HEK293 (cell line): ENCODE measurements around the gene APBB2.
A peak's percentile ranks its signal among the peaks of the same experiment; 100 is the strongest.

Experiments
- CTCF ChIA-PET: fragments of 350-600 bp; formaldehyde crosslinking; extraction: SDS; loops from one replicate; lab custom pipeline; 2021; ENCODE audit warnings: antibody characterized with exemption; lab: Yijun Ruan, JAX
- POLR2A ChIA-PET: fragments of 300-600 bp; formaldehyde crosslinking; extraction: SDS; loops from one replicate; lab custom pipeline; 2020; ENCODE audit warnings: antibody characterized with exemption, inconsistent platforms; lab: Yijun Ruan, JAX
- H3K27ac ChIP-seq: fragments of 200-500 bp; sonication (Bioruptor generic); 2 replicates; pipeline ENCODE4 v1.5.1; 2014; ENCODE audit warnings: low read depth, low read length, control low read depth, inconsistent platforms; ENCODE audit errors: extremely low read depth
- H3K36me3 ChIP-seq, 2 experiments: fragments of 200-500 bp in 1 of 2; sonication (Bioruptor generic) in 1 of 2; 1 replicate in 1 of 2; 2 replicates in 1 of 2; pipeline ENCODE4 v1.5.1; 2014 to 2017; ENCODE audit warnings: inconsistent platforms in 2 of 2, low read length in 2 of 2; ENCODE audit not compliant: control insufficient read depth in 2 of 2, insufficient read depth in 1 of 2
- H3K4me1 ChIP-seq: fragments of 200-500 bp; sonication (Bioruptor generic); 2 replicates; pipeline ENCODE4 v1.5.1; 2014; ENCODE audit warnings: mild to moderate bottlenecking, low read length, inconsistent platforms; ENCODE audit not compliant: control insufficient read depth, insufficient read depth
- H3K4me3 ChIP-seq: 2 replicates; pipeline ENCODE4 v1.5.1; 2011; ENCODE audit warnings: low read depth, mild to moderate bottlenecking, control low read depth, low read length, moderate library complexity
- H3K9me3 ChIP-seq: fragments of 200-500 bp; sonication (Bioruptor generic); 2 replicates; pipeline ENCODE4 v1.5.1; 2014; ENCODE audit warnings: low read depth, low read length, inconsistent platforms; ENCODE audit not compliant: control insufficient read depth, insufficient read depth
- FEZF1 ChIP-seq: fragments of 450-650 bp; formaldehyde crosslinking; IDR thresholded peaks from 2 replicates; pipeline ENCODE4 v1.5.1; 2016; ENCODE audit warnings: missing biosample characterization, missing genetic modification characterization
- PRDM6 ChIP-seq: fragments of 450-650 bp; formaldehyde crosslinking; IDR thresholded peaks from 2 replicates; pipeline ENCODE4 v1.5.1; 2017; ENCODE audit warnings: missing biosample characterization, missing genetic modification characterization
- TSHZ1 ChIP-seq: fragments of 450-650 bp; formaldehyde crosslinking; IDR thresholded peaks from 2 replicates; pipeline ENCODE4 v1.5.1; 2016; ENCODE audit warnings: missing biosample characterization, missing genetic modification characterization, borderline replicate concordance
- ZBTB26 ChIP-seq: fragments of 450-650 bp; formaldehyde crosslinking; optimal IDR thresholded peaks from 2 replicates; pipeline ENCODE3; 2016; ENCODE audit warnings: missing biosample characterization, mild to moderate bottlenecking, missing genetic modification characterization
- ZNF362 ChIP-seq: fragments of 450-650 bp; formaldehyde crosslinking; IDR thresholded peaks from 2 replicates; pipeline ENCODE4 v1.5.1; 2016; ENCODE audit warnings: missing biosample characterization, missing genetic modification characterization
- ZNF48 ChIP-seq: fragments of 450-650 bp; formaldehyde crosslinking; IDR thresholded peaks from 2 replicates; pipeline ENCODE4 v1.5.1; 2016; ENCODE audit warnings: missing biosample characterization, missing genetic modification characterization
- TF ChIP-seq, protein P1 (sequence below): fragments of 450-650 bp; formaldehyde crosslinking; IDR thresholded peaks from 2 replicates; pipeline ENCODE4 v1.5.1; 2016; ENCODE audit warnings: missing biosample characterization, missing genetic modification characterization, low read depth
- TF ChIP-seq, protein P2 (sequence below): fragments of 450-650 bp; formaldehyde crosslinking; IDR thresholded peaks from 2 replicates; pipeline ENCODE4 v1.5.1; 2016; ENCODE audit warnings: missing biosample characterization, missing genetic modification characterization
- TF ChIP-seq, protein P3 (sequence below): fragments of 450-650 bp; formaldehyde crosslinking; IDR thresholded peaks from 2 replicates; pipeline ENCODE4 v1.5.1; 2017; ENCODE audit warnings: missing biosample characterization, mild to moderate bottlenecking, missing genetic modification characterization, moderate library complexity

Gene APBB2

GRCh38 chr4:41144812-41145211 is 69.5 kb downstream of the APBB2 start (continued):
- TF ChIP-seq, protein P1, sequence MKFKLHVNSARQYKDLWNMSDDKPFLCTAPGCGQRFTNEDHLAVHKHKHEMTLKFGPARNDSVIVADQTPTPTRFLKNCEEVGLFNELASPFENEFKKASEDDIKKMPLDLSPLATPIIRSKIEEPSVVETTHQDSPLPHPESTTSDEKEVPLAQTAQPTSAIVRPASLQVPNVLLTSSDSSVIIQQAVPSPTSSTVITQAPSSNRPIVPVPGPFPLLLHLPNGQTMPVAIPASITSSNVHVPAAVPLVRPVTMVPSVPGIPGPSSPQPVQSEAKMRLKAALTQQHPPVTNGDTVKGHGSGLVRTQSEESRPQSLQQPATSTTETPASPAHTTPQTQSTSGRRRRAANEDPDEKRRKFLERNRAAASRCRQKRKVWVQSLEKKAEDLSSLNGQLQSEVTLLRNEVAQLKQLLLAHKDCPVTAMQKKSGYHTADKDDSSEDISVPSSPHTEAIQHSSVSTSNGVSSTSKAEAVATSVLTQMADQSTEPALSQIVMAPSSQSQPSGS (tag by site-specific recombination) = no peak
- TF ChIP-seq, all 188 proteins: peak for 2

DNA sequence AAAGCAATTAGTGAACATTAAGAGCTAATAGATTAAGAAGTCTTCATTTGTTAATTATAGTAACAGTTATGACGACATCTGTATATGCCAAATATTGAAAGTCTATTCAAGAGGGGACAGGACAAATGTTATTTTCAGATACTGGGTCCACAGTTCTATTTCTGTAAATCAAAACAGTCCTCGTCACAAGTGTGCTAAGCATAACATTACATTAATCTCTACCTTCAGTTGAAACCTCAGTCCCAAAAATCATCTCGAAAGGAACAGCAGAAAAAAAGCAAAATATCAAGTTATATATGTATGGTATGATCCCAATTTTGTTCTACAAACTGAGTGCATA is 70.3 kb downstream of the APBB2 start:
- TF ChIP-seq ZNF48 (tag by site-specific recombination) = no peak
- TF ChIP-seq, protein P2, sequence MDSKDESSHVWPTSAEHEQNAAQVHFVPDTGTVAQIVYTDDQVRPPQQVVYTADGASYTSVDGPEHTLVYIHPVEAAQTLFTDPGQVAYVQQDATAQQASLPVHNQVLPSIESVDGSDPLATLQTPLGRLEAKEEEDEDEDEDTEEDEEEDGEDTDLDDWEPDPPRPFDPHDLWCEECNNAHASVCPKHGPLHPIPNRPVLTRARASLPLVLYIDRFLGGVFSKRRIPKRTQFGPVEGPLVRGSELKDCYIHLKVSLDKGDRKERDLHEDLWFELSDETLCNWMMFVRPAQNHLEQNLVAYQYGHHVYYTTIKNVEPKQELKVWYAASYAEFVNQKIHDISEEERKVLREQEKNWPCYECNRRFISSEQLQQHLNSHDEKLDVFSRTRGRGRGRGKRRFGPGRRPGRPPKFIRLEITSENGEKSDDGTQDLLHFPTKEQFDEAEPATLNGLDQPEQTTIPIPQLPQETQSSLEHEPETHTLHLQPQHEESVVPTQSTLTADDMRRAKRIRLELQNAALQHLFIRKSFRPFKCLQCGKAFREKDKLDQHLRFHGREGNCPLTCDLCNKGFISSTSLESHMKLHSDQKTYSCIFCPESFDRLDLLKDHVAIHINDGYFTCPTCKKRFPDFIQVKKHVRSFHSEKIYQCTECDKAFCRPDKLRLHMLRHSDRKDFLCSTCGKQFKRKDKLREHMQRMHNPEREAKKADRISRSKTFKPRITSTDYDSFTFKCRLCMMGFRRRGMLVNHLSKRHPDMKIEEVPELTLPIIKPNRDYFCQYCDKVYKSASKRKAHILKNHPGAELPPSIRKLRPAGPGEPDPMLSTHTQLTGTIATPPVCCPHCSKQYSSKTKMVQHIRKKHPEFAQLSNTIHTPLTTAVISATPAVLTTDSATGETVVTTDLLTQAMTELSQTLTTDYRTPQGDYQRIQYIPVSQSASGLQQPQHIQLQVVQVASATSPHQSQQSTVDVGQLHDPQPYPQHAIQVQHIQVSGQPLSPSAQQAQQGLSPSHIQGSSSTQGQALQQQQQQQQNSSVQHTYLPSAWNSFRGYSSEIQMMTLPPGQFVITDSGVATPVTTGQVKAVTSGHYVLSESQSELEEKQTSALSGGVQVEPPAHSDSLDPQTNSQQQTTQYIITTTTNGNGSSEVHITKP (tag by site-specific recombination) = 0 out of 2 replicates have a peak, but pooled peaks have one; percentile 22
- Histone ChIP-seq H3K36me3 (no peaks in the 10 kb centered on the region), H3K4me3 (no peak overlapping the region), H3K4me1 (peaks cover 10% of the 10 kb centered on the region), H3K9me3 (no peaks in the 10 kb centered on the region), H3K27ac (no peak overlapping the region)
- ChIA-PET CTCF (interaction anchor here (0.6 to 1.5 kb wide), 3 partner anchors 10 to 68 kb away, joined by 3 read pairs; no protein-coding TSS in a partner anchor), POLR2A (interaction anchor here (1.1 to 1.8 kb wide), 4 partner anchors 11 to 113 kb away, joined by 3 to 6 read pairs (median 4); partner anchors contain the start of genes APBB2 and UCHL1)

DNA sequence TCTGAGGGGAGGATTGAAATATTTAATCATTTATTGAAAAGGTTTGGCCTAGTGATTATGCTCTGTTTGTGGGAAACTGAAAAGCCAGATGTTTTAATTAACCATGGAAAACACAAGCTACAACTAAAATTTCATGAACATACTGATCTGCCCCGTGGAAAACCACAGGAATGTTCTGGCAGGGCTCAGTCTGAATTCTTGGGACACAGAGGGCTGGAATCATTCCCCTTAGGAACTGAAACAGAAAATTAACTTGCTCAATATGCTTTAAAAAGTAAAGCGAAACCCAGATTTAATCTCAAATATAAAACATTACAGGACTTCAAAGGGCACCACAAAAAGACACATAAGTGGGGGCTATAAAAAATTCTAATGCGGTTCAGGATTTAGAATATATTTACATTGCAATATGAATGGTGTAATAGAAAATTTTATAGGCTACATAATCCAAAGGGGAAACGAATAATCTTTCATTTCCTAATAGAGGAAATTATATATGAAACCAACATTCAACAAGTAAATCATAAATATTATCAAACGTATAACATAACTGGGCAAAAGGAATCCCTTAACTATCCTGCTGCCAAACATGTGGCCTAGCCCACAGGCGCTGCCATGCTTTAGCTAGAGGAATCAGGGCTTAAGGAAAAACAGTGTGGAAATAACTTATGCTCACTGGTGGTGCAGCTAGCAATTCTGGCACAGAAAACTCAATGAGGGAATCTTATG is 70.9 kb downstream of the APBB2 start:
- POLR2A ChIA-PET = interaction anchor here (1.1 to 1.8 kb wide), 4 partner anchors 11 to 113 kb away, joined by 3 to 6 read pairs (median 4); partner anchors contain the start of genes APBB2 and UCHL1

More for the DNA sequence above, 70.9 kb downstream of the APBB2 start:
- no peak overlapping the region for H3K4me3 ChIP-seq
- CTCF ChIA-PET = interaction anchor here (0.6 to 1.5 kb wide), 3 partner anchors 10 to 68 kb away, joined by 3 read pairs; no protein-coding TSS in a partner anchor
- no peak overlapping the region for H3K27ac ChIP-seq
- H3K4me1 ChIP-seq = peaks cover 10% of the 10 kb centered on the region
- TF ChIP-seq, protein P3, sequence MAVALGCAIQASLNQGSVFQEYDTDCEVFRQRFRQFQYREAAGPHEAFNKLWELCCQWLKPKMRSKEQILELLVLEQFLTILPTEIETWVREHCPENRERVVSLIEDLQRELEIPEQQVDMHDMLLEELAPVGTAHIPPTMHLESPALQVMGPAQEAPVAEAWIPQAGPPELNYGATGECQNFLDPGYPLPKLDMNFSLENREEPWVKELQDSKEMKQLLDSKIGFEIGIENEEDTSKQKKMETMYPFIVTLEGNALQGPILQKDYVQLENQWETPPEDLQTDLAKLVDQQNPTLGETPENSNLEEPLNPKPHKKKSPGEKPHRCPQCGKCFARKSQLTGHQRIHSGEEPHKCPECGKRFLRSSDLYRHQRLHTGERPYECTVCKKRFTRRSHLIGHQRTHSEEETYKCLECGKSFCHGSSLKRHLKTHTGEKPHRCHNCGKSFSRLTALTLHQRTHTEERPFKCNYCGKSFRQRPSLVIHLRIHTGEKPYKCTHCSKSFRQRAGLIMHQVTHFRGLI (tag by site-specific recombination) = peak; percentile 69; the same call in 1 of the 2 replicates
- no peak for TF ChIP-seq ZNF362 (tag by site-specific recombination)
- no peak for TF ChIP-seq TSHZ1 (tag by site-specific recombination)
- TF ChIP-seq PRDM6 (tag by site-specific recombination) = peak; percentile 37; the same call in 1 of the 2 replicates
- TF ChIP-seq FEZF1 (tag by site-specific recombination) = peak; percentile 58; the same call in 1 of the 2 replicates
- no peak for TF ChIP-seq ZBTB26 (tag by site-specific recombination)
- H3K36me3 ChIP-seq = no peaks in the 10 kb centered on the region
- no peaks in the 10 kb centered on the region for H3K9me3 ChIP-seq
